Inflammatory macrophage treated with lipopolysaccharide for 4 hours (primary cell): ENCODE measurements around the gene IKZF1.
A peak's percentile ranks its signal among the peaks of the same experiment; 100 is the strongest.

Experiments
- DNase-seq: peaks from one replicate; pipeline ENCODE4 v3.0.0-alpha.2; 2020

The IKZF1 gene

GRCh38 chr7:50418086-50418515 is 113.6 kb downstream of the IKZF1 start:
- peak; percentile 88 for DNase-seq

GRCh38 chr7:50418526-50419290 is 114.2 kb downstream of the IKZF1 start:
- DNase-seq: no peak

- no peak for DNase-seq
Observed at GRCh38 chr7:50421043-50421442, 116.5 kb downstream of the IKZF1 start.

DNA sequence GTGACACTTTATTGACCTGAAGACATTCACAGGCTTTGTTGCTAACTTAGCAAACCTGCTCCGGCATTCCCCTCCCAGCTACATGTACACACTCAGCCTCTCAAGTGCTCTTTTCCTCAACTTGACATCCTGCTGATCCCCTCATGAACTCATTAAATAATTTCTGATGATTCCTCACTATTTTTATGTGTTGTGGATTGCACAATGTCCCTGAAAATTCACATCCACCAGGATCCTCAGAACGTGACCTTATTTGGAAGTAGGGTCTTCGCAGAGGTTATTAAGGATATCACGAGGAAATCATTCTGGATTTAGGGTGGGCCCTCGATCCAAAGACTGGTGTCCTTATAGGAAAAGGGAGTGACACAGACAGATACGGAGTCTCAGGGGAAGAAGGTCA is 118.3 kb downstream of the IKZF1 start:
- DNase-seq: no peak

DNA sequence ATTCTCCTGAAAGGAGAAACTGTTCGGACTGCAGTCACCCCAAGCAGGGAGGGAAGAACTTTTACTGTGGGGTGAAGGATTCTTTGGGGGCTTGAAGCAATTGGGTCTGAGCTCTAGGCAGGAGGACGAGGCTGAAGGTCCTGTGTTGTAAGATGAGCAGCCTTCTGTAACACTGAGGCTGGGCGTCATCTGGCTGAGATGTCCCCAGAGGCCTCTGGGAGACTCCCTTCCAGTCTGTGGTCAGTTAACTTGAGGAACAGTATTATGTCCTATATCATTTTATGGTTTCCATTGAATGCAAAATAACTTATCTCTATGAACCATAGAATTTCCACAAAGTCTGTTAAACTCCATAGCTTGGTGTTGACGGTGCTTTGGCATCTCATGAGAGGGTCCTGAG is 119.3 kb downstream of the IKZF1 start:
- no peak for DNase-seq

DNA sequence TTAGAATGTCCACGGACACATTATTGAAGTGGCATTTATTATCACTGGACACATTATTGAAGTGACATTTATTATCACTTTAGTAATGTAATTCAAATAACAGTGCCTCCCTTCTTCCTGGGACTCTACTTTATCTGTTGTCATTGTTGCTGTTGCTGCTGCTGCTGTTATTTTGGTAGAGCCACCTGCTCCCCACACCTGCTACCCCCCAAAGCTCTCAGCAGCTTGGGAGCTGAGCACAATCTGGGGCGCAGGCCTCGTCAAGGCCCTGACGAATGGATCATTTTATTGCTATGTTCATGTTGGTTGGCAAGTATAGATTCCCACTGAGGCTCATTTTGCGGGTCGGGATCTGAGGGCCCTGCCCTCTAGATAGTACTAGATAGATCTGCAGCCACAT is 120.8 kb downstream of the IKZF1 start:
- no peak for DNase-seq

GRCh38 chr7:50426280-50427045 is 121.9 kb downstream of the IKZF1 start:
- no peak for DNase-seq

GRCh38 chr7:50427518-50427917 is 123.0 kb downstream of the IKZF1 start:
- DNase-seq: no peak

- peak; percentile 27 for DNase-seq
Observed at GRCh38 chr7:50428911-50429310, 124.4 kb downstream of the IKZF1 start.

DNA sequence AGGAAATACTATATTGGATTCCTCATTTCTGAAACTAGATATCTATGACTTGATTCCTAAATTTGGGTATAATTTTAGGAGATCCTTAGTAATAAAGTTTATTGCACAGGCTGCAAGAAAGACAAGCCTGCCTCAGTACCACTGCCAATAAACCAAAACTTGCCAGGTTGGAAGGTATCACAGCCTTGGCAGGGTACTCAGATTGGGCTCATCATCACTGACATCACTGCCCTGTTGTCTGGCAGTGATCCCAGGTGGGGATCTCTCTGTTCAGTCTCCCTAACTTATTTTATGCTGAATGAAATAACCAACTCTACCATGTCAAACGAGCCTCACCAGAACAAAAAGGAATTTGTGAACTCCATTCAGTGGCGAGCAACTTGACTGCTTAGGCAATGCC is 126.8 kb downstream of the IKZF1 start:
- no peak for DNase-seq

- no peak for DNase-seq
Observed at GRCh38 chr7:50431722-50432305, 127.3 kb downstream of the IKZF1 start.

DNA sequence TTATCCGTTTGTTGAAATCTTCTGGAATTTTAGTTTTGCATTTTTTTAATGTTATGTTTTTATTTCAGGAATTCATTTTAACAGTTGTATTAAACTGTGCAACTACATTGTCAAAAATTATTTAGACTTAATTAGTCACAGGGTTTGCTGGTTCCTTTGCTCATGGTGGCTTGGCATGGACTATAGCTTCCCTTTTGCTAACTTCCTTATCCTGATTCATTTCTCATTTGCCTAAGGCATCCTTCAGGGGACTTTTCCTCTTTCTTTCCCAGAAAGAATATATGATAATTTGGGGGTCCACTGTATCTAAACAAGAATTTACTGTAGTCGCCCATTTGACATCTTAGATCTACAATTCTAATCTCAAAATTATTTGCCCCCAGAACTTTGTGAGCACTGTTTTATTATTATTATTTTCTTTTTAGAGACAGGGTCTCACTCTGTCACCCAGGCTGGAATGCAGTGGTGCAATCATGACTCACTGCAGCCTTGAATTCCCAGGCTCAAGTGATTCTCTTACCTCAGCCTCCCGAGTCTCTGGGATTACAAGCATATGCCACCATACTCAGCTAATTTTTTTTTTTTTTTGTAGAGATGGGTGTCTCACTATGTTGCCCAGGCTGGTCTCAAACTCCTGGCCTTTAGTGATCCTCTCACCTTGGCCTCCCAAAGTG is 131.8 kb downstream of the IKZF1 start:
- peak; percentile 75 for DNase-seq

DNA sequence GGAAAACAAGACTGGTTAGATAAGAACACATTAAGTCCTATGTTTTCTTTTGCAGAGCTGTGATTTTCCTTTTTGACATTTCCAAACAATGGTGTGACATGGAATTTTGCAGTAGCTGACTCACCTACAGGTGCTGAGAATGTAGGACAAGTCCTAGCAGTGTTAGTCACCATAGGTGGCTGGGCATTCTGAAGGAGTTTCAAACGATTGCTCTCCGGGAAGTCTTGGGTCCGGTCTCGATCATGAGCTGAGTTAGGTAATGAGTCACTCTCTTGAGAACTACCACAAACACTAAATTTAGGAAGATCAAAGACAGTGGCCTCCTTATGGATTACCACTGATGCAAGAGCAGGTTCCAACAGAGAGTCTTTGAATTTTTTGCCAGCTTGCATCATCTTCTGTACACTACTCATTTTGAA is 142.0 kb downstream of the IKZF1 start:
- no peak for DNase-seq

- peak; percentile 72 for DNase-seq
Observed at GRCh38 chr7:50448823-50449222, 144.3 kb downstream of the IKZF1 start.

DNA sequence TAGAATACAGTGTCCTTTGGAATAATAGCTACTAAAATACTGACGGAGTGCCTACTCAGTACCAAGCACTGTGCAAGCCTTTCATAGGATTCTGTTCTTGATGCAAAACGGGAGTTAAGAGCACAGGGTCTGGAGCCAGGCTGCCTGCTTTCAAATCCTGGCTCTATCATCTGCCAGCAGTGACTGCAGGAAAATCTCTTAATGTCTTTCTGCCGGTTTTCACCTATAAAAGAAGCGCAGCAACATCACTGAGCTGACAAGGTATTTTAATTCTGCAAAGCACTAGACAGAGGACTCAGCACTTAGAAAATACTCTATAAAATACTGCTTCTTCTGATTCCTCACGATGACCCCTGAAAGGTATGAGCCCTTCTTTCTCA is 145.0 kb downstream of the IKZF1 start:
- DNase-seq: no peak

DNA sequence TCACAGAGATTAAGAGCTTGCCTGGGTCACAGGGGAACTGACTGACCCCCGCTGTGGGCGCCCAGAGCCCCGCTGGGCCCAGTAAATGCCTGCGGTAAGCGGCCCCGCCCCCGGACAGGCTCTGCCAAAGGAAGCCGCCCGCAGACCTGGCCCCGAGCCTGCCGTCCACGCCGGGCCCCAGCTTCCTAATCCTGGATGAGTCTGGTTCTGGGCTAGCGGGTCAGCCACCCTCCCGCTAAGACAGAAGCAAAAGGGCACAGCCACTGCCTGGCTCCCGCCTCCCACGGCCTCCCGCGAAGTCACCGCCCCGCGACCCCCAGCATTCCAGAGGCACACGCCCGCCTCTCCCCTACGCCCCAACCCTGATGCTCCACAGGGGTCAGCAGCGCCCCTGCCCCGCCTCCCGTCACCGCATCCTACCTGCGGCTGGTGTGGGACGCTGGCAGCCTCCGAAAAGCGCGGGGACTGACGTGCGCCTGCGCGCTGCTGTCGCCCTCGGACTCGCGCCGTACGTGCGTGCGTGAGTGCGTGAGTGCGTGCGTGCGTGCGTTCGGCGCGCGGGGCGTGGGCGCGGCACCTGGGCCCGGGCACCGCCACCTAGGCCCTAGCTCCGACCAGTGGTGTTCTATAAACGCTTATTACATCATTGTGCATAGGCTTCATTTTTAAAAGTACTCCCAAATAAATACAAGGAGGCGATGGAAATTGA is 145.5 kb downstream of the IKZF1 start, which contains the start of gene FIGNL1:
Gene FIGNL1 (minus strand): TSS at position 470 of the 709 bp plus-strand sequence. CDS start 3,063 bp downstream, outside the sequence.
- DNase-seq: peak; percentile 77

DNA sequence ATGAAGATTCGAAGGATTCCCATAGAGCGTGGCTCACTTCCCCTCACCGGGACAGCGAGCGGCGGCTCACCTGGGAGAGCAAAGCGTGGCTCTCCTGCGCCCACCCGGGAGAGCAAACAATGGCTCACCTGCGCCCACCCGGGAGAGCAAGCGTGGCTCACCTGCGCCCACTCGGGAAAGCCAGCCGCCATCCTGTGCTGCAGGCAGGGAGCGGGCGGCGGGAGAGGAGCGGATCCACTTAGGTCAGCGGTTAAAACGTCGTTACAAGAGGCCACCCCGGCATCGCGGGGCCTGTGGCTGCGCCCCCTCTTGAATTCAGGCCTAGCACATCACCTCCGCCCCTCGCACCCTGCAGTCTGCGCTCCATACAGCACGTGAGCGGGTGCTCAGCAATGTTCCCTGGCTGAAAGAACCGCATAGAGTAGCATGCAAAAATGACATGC is 146.1 kb downstream of the IKZF1 start:
- no peak for DNase-seq
